T-helper 9 cell (primary cell): Measurements from ENCODE around the gene DNM1.

Experiments
- DNase-seq: peaks from one replicate; pipeline ENCODE4 v3.0.0-alpha.2; 2020

The DNM1 gene

DNA sequence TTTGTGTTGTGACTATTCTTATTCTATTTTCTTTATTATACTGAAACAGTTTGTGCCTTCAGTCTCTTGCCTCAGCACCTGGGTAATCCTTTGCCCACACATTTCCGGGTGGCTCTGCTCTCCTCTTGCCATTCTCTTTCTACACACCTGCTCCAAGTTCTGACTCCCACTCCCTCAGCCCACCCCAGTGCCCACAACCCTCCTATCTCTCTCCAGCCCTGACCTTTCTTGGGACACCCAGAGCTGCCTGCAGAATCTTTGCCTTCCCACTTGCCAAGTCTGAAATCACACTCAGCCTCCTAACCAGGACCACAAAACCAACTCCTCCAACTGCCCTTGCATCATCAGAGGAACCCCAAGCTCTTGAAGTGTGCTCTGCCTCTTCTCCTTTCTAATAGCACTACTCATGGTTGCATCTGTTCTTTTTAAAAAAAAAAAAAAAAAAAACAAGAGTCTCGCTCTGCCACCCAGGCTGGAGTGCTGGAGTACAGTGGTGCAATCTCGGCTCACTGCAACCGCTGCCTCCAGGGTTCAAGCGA is 77.0 kb downstream of the DNM1 start:
- DNase-seq, result no peak

DNA sequence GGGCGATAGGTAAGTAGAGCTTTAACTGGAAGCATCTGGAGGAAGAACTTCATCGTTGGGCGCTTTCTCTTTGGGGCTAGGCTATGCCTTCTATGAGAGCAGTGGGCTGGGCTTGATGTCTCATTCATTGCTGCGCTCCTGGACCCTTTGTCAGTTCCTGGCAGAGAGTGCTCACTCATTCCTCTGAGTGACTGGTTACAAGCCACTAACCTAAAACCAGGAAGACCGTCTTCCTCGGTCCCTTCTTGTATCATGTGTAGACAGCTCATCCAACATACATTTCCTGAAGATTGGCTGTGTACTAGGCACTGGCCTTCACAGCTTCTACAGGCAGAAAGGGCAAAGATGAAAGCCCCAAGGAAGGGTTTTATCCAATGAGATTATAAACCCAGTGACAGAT is 79.3 kb downstream of the DNM1 start:
- no peak for DNase-seq

DNA sequence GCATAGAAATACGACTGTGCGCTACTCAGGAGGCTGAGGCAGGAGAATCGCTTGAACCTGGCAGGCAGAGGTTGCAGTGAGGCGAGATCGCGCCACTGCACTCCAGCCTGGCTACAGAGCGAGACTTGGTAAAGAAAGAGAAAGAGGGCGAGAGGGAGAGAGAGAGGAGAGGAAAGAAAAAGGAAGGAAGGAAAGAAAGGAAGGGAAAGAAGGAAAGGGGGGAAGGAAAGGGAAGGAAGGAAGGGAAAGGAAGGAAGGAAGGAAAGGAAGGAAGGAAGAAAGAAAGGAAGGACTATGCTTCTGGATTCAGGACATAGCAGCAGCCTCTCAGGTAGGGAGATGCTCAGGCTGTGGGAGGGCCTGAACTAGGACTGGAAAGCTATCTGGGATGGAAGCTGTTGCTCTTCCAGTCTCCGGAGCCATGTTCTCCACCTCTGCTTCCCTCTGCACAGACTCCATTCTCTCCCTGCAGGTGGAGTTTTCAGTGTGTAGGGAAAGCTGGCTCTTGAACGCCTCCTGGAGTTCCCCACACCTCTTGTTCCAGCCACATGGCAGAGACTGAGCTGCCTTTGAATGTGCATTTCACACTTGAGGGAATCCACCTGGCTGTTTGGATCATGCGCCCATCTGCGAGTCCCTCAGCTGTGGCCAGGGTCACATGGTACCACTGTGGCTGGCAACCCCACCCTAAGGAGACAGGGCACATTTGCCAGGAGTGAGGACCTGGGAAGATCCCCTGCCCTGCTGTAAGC is 82.0 kb downstream of the DNM1 start:
- no peak for DNase-seq

DNA sequence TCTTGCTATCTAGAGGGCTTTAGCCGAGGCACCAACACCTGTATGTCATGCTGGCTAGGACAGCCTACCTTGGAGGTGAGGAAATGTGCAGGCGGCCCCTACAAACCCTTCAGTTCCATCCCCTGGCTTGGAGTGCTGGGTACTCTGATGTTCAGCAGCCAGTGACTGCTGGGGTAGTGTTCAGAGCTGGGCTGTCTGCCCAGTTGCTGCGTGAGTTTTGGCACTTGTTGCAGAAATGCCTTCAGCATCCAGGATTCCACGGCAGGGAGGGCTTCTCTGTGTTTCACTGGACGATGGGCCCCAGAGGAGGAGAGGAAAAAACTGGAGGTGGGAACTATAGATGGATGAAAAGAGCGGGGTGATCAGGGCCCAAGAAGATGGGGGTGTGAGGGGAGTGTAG is 83.3 kb downstream of the DNM1 start:
- no peak for DNase-seq

DNA sequence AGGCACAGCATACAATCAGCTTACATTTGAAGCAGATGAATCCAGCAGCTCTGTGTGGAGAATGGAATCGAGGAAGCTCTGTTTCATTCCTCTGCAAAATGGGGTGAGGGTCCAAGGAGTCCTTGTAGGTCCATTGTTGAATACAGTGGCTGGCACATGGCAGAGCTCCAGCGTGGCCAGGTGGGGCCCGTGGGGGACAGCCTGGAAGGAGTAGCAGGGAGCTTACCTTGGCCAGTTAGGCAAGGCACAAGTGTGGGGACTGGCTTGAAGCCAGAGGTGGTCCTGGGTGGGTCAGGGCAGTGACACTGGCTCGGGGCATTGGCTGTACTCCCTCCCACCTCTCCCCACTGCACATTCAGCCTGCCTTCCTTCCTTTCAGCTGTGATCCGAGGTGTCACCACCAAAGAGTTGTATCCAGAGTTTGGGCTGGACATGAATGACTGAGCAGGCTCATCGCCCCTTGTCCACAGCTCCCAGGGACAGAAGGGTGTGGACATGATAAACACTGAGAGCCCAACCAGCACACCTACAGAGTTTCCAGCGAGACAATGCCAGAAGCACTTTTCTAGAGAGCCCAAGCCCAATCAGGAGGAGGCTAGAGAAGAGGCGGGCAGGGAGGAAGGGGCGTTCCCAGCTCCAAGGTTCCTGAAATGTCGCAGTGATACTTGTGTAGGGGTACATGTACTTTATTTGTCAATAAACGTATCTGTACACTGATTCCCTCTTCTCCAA is 85.3 kb downstream of the DNM1 start:
- DNase-seq, result no peak

DNA sequence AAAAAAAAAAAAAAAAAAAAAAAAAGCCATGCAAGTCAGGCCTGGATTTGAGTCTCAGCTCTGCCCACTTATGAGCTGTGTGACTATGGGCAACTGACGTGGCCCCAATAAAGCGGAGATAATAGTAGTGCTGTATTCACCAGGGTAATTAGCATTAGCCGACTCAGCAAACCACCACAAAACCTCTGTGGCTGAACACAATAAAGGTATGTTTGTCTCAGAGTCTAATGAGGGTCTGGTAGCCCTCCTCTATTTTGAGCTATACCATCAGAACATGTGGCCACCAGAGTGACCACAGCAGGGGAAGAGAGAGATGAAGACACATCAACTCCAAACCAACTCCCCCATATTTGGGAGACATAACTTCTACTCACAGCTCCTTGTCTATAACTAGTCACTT is 88.8 kb downstream of the DNM1 start:
- no peak for DNase-seq

DNA sequence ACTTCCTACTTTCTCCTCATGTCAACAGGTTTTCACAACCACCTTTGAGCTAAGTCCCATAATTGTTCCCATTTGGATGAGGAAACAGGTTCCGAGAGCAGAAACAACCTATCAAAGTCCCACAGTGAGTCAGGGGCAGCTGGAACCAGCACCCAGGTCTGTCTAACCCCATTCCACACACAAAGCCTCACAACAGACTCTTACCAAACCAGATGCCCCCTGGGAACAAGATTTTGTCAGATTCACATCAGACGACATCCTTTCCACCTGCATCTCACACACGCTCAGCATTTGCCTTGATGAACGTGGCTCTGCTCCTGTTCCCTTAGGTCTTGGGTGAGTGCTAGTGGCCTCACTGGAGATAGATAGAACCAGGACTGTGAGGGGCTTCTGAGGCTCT is 89.9 kb downstream of the DNM1 start:
- no peak for DNase-seq

DNA sequence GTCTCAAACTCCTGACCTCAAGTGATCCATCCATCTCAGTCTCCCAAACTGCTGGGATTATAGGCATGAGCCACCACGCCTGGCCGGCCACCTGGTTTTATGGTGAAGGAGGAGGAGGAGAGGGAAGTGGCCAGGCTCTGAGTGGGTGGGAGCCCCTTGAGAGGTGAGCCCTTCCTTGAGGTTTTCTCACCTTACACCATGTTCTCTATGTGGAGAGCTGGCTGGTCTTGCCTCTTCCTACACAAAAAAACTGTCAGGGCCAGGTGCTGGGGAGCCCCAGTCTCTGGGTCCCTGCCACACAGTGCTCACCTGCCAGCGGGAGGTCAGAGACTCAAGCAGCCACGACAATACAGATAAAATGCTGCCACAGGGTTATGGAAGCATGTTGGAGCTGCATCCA is 91.0 kb downstream of the DNM1 start:
- DNase-seq, result no peak

DNA sequence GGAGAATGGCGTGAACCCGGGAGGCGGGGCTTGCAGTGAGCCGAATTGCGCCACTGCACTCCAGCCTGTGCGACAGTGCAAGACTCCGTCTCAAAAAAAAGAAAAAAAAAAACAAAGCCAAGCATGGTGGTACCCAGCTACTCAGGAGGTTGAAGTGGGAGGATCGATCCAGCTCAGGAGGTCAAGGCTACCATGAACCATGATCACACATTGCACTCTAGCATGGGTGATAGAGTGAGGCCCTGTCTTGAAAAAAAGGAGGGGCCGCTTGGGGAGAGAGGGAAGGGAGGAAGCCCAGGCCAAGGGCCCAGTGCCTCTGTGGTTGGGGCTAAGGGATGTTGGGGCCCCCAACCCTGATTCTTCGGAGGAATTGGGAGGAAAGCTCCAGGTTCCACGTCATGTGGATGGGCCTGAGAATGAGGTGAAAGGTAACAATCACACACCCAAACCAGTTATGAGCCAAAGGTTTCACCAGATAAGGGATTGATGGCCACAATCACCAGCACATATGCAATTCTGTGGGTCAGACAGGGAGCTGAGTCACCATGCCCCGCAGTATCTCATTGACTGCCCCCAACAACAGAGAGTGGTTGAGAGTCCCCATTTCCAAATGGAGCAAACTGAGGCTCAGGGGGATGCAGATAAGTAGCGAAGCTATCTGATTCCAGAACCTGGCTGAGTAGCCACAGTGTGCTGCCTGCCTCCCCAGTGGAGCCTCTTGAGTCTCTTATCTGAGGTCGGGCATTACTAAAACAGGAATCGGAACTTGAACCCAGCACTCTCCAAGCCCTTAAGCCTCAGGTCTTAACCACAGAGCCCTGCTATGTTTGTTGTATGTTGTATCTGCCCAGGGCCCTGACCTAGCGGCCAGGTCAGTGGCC is 93.4 kb downstream of the DNM1 start:
- DNase-seq, result no peak

DNA sequence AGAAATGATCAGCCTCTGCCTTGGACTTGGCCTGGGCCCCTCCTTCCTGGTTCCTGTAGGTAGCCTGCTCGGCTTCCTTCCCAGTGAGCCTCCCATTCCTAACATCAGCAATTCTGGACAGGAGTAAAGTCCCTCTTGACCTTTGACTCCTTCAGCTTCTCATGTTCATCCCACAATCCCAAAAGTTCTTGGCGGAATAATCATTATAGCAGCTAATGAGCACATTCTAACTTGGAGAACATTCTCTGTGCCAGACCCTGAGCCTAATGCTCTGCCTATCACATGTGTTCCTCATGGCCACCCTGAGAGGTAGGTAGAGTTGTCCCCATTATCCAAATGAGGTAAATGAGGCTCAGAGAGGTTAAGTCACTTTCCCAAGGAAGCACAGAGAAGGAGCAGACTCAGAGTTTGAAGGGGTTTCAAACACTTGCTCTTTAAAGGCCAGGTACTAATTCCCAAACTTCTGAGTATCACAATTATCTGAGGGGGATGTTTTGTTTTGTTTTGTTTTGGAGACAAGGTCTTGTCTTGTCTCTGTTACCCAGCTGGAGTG is 94.1 kb downstream of the DNM1 start:
- no peak for DNase-seq

DNA sequence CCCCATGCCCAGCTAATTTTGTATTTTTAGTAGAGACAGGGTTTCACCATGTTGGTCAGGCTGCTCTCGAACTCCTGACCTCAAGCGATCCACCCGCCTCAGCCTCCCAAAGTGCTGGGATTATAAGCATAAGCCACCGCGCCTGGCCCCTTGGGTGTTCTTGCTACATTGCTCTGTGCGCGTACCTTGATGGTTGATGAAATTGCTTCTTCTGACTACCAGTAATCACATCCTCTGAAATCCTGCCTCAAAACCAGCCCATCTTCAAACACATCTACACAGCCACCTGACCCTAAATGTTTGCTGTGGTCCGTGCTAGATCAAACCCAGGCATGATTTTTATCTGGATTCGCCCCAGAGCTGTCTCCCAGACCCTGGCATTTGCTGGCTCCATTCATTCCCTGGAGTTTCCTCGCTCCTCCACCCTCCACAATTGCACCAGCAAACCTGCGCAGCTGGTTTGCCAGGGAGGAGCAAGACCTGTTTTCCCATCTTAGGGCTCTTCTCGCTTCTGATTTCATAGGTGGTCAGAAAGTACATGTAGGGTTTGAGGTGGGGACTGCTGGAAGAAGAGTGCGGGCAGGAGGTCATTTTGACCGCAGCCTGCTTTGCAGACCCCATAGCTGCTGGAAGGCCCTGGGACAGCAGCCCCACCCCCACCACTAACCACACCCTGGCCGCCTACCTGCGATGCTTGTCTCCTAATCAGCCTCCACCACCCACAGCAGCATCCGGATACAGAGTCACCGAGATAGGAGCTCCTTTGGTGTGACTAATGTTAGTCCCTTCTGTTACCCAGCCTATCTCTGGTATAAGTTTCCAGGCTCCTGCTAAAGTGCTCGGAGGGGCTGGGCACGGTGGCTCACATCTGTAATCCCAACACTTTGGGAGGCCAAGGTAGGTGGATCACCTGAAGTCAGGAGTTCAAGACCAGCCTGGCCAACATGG is 95.6 kb downstream of the DNM1 start:
- no peak for DNase-seq

DNA sequence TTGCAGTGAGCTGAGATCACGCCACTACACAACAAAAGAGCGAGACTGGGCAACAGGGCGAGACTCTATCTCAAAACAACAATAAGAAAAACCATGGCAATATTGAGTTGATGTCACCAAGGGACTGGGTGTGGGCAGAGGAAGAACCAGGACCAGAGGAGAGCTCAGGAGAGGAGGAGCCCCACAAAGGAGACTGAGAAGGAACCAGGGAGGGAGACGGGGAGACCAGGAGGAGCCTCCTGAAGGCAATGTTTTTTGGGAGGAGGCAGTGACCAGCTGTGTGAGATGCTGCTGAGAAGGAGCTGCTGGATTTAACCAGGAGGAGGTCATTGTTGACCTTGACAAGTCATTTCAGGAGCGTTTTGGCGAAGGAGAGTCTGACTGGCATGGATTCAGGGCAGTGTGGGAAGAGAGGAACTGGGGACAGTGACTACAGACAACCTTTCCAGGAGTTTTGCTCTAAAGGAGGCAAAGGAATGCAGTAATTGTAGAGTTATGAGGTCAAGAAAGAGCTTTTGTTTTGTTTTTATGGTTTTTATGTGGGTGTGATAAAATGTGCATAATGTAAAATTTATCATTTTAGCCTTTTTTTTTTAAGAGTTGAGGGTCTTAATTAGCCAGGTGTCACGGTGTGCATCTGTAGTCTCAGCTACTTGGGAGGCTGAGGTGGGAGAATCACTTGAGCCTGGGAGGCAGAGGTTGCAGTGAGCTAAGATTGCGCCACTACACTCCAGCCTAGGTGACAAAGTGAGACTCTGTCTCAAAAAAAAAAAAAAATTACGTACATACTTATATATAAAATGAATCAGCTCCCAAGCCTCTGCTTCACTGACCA is 101.2 kb downstream of the DNM1 start:
- no peak for DNase-seq
